Fibroblast of villous mesenchyme (primary cell): ENCODE data around the gene MBNL1. TPM values are rescaled to one million over a fixed set of nuclear protein-coding genes. Genes with fewer than 3 reads are reported as not detected.

Source experiments
- DNase-seq: peaks from one replicate; pipeline ENCODE4 v3.0.0-alpha.2; 2010; ENCODE audit warnings: low read depth
- H3K4me3 ChIP-seq: 2 replicates; pipeline ENCODE4 v1.5.1; 2011; ENCODE audit warnings: low read depth, mild to moderate bottlenecking, low read length
- CTCF ChIP-seq: IDR thresholded peaks from 2 replicates; pipeline ENCODE4 v1.5.1; 2012; ENCODE audit warnings: low read depth, mild to moderate bottlenecking, low read length; ENCODE audit not compliant: insufficient read depth
- total RNA-seq: library from RNA; depleted of rRNA; stranded (reverse); fragments of >200 nt; gene quantifications from 2 replicates; pipeline ENCODE4 v1.2.3, GENCODE V29; 2012

MBNL1 gene
- total RNA-seq, 1 donor = 440 TPM

- DNase-seq = no peak
- no peak for TF ChIP-seq CTCF
- H3K4me3 ChIP-seq = no peak overlapping the region
These were observed 119.9 kb downstream of the MBNL1 start for GRCh38 chr3:152388631-152389030.

GRCh38 chr3:152389316-152389934, 120.7 kb downstream of the MBNL1 start:
- no peak for DNase-seq
- no peak for TF ChIP-seq CTCF
- no peak overlapping the region for H3K4me3 ChIP-seq

- H3K4me3 ChIP-seq = no peak overlapping the region
- no peak for TF ChIP-seq CTCF
- DNase-seq = no peak
These were observed 121.9 kb downstream of the MBNL1 start for GRCh38 chr3:152390647-152391046.

GRCh38 chr3:152391671-152392070, 122.9 kb downstream of the MBNL1 start:
- TF ChIP-seq CTCF = no peak
- DNase-seq = no peak
- H3K4me3 ChIP-seq = no peak overlapping the region

GRCh38 chr3:152392272-152392880, 123.6 kb downstream of the MBNL1 start:
- H3K4me3 ChIP-seq = no peak overlapping the region
- TF ChIP-seq CTCF = no peak
- no peak for DNase-seq

- no peak overlapping the region for H3K4me3 ChIP-seq
- no peak for DNase-seq
- TF ChIP-seq CTCF = no peak
These were observed 125.5 kb downstream of the MBNL1 start for GRCh38 chr3:152394246-152394645.

GRCh38 chr3:152395764-152396163, 127.0 kb downstream of the MBNL1 start:
- no peak for TF ChIP-seq CTCF
- DNase-seq = no peak
- no peak overlapping the region for H3K4me3 ChIP-seq
